ENCODE data around the gene ATG7.

Gene ATG7

GRCh38 chr3:11535243-11535960, 263.2 kb downstream of the ATG7 start:
- TF ChIP-seq EZH2phosphoT487 (IDR thresholded peaks at IDR 0.05; ENCODE audit: borderline replicate concordance, low read length) = no peak
- TF ChIP-seq CTCF (IDR thresholded peaks at IDR 0.05; ENCODE audit: low read depth, low read length, poor library complexity, severe bottlenecking) = no peak
- H3K36me3 ChIP-seq (ENCODE audit: control insufficient read depth, low read length) = no peaks in the 10 kb centered on the region

GRCh38 chr3:11536132-11536935, 264.1 kb downstream of the ATG7 start:
- no peak overlapping the region for H3K27ac ChIP-seq (ENCODE audit: low read depth, low read length)
- TF ChIP-seq CTCF (IDR thresholded peaks at IDR 0.05; ENCODE audit: low read depth, low read length, poor library complexity, severe bottlenecking) (no peak), EZH2phosphoT487 (IDR thresholded peaks at IDR 0.05; ENCODE audit: borderline replicate concordance, low read length) (no peak)

More at GRCh38 chr3:11535243-11535960, 263.2 kb downstream of the ATG7 start:
- Histone ChIP-seq H3K4me1 (ENCODE audit: control insufficient read depth, low read length) (peaks cover 10% of the 10 kb centered on the region), H3K4me3 (ENCODE audit: low read length) (no peak overlapping the region), H3K4me2 (ENCODE audit: low read length) (no peak overlapping the region), H3K27ac (ENCODE audit: low read depth, low read length) (no peak overlapping the region), H3K79me2 (ENCODE audit: control insufficient read depth, low read length) (no peaks in the 10 kb centered on the region), H3K27me3 (ENCODE audit: control insufficient read depth, low read length) (no peaks in the 10 kb centered on the region), H3F3A (ENCODE audit: control insufficient read depth, insufficient read depth) (no peaks in the 10 kb centered on the region), H3K9me2 (replicated peaks; ENCODE audit: control insufficient read depth, low read length) (no peaks in the 10 kb centered on the region), H4K20me1 (ENCODE audit: control insufficient read depth, insufficient read depth, low read depth, low read length) (no peaks in the 10 kb centered on the region), H3K9me3 (ENCODE audit: control insufficient read depth, insufficient read depth, low read length) (no peaks in the 10 kb centered on the region)

GRCh38 chr3:11536936-11537612, 264.9 kb downstream of the ATG7 start:
- Histone ChIP-seq H3K27ac (ENCODE audit: low read depth, low read length) (no peak overlapping the region), H3K9me3 (ENCODE audit: control insufficient read depth, insufficient read depth, low read length) (no peaks in the 10 kb centered on the region), H4K20me1 (ENCODE audit: control insufficient read depth, insufficient read depth, low read depth, low read length) (no peaks in the 10 kb centered on the region), H3K4me1 (ENCODE audit: control insufficient read depth, low read length) (peaks cover 10% of the 10 kb centered on the region), H3K79me2 (ENCODE audit: control insufficient read depth, low read length) (no peaks in the 10 kb centered on the region), H3K9me2 (replicated peaks; ENCODE audit: control insufficient read depth, low read length) (no peaks in the 10 kb centered on the region), H3F3A (ENCODE audit: control insufficient read depth, insufficient read depth) (no peaks in the 10 kb centered on the region), H3K4me3 (ENCODE audit: low read length) (no peak overlapping the region), H3K27me3 (ENCODE audit: control insufficient read depth, low read length) (no peaks in the 10 kb centered on the region), H3K36me3 (ENCODE audit: control insufficient read depth, low read length) (no peaks in the 10 kb centered on the region), H3K4me2 (ENCODE audit: low read length) (no peak overlapping the region)
- TF ChIP-seq CTCF (IDR thresholded peaks at IDR 0.05; ENCODE audit: low read depth, low read length, poor library complexity, severe bottlenecking) = no peak
- no peak for TF ChIP-seq EZH2phosphoT487 (IDR thresholded peaks at IDR 0.05; ENCODE audit: borderline replicate concordance, low read length)

More at GRCh38 chr3:11536132-11536935, 264.1 kb downstream of the ATG7 start:
- Histone ChIP-seq H3K4me3 (ENCODE audit: low read length) (no peak overlapping the region), H3K9me2 (replicated peaks; ENCODE audit: control insufficient read depth, low read length) (no peaks in the 10 kb centered on the region), H3F3A (ENCODE audit: control insufficient read depth, insufficient read depth) (no peaks in the 10 kb centered on the region), H4K20me1 (ENCODE audit: control insufficient read depth, insufficient read depth, low read depth, low read length) (no peaks in the 10 kb centered on the region), H3K79me2 (ENCODE audit: control insufficient read depth, low read length) (no peaks in the 10 kb centered on the region), H3K36me3 (ENCODE audit: control insufficient read depth, low read length) (no peaks in the 10 kb centered on the region), H3K4me1 (ENCODE audit: control insufficient read depth, low read length) (peaks cover 10% of the 10 kb centered on the region), H3K4me2 (ENCODE audit: low read length) (no peak overlapping the region), H3K27me3 (ENCODE audit: control insufficient read depth, low read length) (no peaks in the 10 kb centered on the region), H3K9me3 (ENCODE audit: control insufficient read depth, insufficient read depth, low read length) (no peaks in the 10 kb centered on the region)

All from DOHH2 (cell line).